MM.1S (cell line): Measurements from ENCODE around the gene PFN3.

Source experiments
- DNase-seq: peaks from one replicate; pipeline ENCODE4 v3.0.0-alpha.2; 2015
- H2AFZ ChIP-seq: fragments of 300-600 bp; sonication (generic); 2 replicates; pipeline ENCODE4 v1.6.0; 2016; ENCODE audit warnings: antibody characterized with exemption, low read length
- H3F3A ChIP-seq: fragments of 300-600 bp; sonication (generic); 2 replicates; pipeline ENCODE4 v1.6.1; 2016; ENCODE audit warnings: mild to moderate bottlenecking, antibody characterized with exemption, low read length, moderate library complexity, mixed read lengths; ENCODE audit not compliant: insufficient read depth
- H3K27ac ChIP-seq: fragments of 300-600 bp; sonication (generic); 2 replicates; pipeline ENCODE4 v1.5.1; 2016; ENCODE audit warnings: mild to moderate bottlenecking, low read length
- H3K27me3 ChIP-seq: fragments of 300-600 bp; sonication (generic); replicated peaks from 2 replicates; pipeline ENCODE4 v1.6.0; 2016; ENCODE audit warnings: low read length; ENCODE audit not compliant: insufficient read depth
- H3K36me3 ChIP-seq: fragments of 300-600 bp; sonication (generic); replicated peaks from 2 replicates; pipeline ENCODE4 v1.6.1; 2016; ENCODE audit warnings: mild to moderate bottlenecking, low read length, mixed read lengths; ENCODE audit not compliant: insufficient read depth
- H3K4me1 ChIP-seq: fragments of 300-600 bp; sonication (generic); 2 replicates; pipeline ENCODE4 v1.6.1; 2016; ENCODE audit warnings: low read length, mixed read lengths
- H3K4me2 ChIP-seq: fragments of 300-600 bp; sonication (generic); 2 replicates; pipeline ENCODE4 v1.6.0; 2016; ENCODE audit warnings: low read depth, low read length
- H3K4me3 ChIP-seq: fragments of 300-600 bp; sonication (generic); 2 replicates; pipeline ENCODE4 v1.5.1; 2016; ENCODE audit warnings: low read length, mixed read lengths
- H3K79me2 ChIP-seq: fragments of 300-600 bp; sonication (generic); 2 replicates; pipeline ENCODE4 v1.6.1; 2016; ENCODE audit warnings: mixed run types, low read length, mixed read lengths
- H3K9ac ChIP-seq: fragments of 300-600 bp; sonication (generic); 2 replicates; pipeline ENCODE4 v1.6.1; 2016; ENCODE audit warnings: low read length, mixed read lengths
- H3K9me2 ChIP-seq: fragments of 300-600 bp; sonication (generic); replicated peaks from 2 replicates; pipeline ENCODE4 v1.6.1; 2016; ENCODE audit warnings: mild to moderate bottlenecking, low read length, mixed read lengths; ENCODE audit not compliant: insufficient read depth
- H3K9me3 ChIP-seq: fragments of 300-600 bp; sonication (generic); replicated peaks from 2 replicates; pipeline ENCODE4 v1.6.1; 2016; ENCODE audit warnings: mild to moderate bottlenecking, low read length, mixed read lengths; ENCODE audit not compliant: insufficient read depth
- H4K20me1 ChIP-seq: fragments of 300-600 bp; sonication (generic); 2 replicates; pipeline ENCODE4 v1.6.1; 2016; ENCODE audit warnings: mild to moderate bottlenecking, low read length, moderate library complexity, mixed read lengths; ENCODE audit not compliant: insufficient read depth
- CTCF ChIP-seq: fragments of 300-600 bp; sonication (generic); IDR thresholded peaks from 2 replicates; pipeline ENCODE4 v1.5.1; 2016; ENCODE audit warnings: antibody characterized with exemption, low read length, mixed read lengths
- EZH2 ChIP-seq: fragments of 300-600 bp; sonication (generic); optimal IDR thresholded peaks from 2 replicates; pipeline ENCODE3; 2017; ENCODE audit warnings: low read depth, mild to moderate bottlenecking, antibody characterized with exemption, low read length, mixed read lengths
- EZH2phosphoT487 ChIP-seq: fragments of 300-600 bp; sonication (generic); IDR thresholded peaks from 2 replicates; pipeline ENCODE4 v1.6.1; 2018; ENCODE audit warnings: antibody characterized with exemption, low read length

Gene PFN3

GRCh38 chr5:177372034-177372896, 28.2 kb downstream of the PFN3 start:
- DNase-seq: no peak
- no peak overlapping the region for H2AFZ ChIP-seq
- H3K36me3 ChIP-seq: no peaks in the 10 kb centered on the region
- no peaks in the 10 kb centered on the region for H3K9me3 ChIP-seq
- TF ChIP-seq CTCF: no peak
- no peak for TF ChIP-seq EZH2phosphoT487
- no peak for TF ChIP-seq EZH2
- H4K20me1 ChIP-seq: no peaks in the 10 kb centered on the region
- no peak overlapping the region for H3K27ac ChIP-seq
- peaks cover 18% of the 10 kb centered on the region for H3F3A ChIP-seq
- H3K9me2 ChIP-seq: no peaks in the 10 kb centered on the region
- peak overlapping the region; percentile 80; the same call in 1 of the 2 replicates for H3K4me2 ChIP-seq
- H3K79me2 ChIP-seq: no peaks in the 10 kb centered on the region
- H3K9ac ChIP-seq: no peak overlapping the region
- peaks cover 35% of the 10 kb centered on the region for H3K4me1 ChIP-seq
- no peak overlapping the region for H3K4me3 ChIP-seq
- no peaks in the 10 kb centered on the region for H3K27me3 ChIP-seq

DNA sequence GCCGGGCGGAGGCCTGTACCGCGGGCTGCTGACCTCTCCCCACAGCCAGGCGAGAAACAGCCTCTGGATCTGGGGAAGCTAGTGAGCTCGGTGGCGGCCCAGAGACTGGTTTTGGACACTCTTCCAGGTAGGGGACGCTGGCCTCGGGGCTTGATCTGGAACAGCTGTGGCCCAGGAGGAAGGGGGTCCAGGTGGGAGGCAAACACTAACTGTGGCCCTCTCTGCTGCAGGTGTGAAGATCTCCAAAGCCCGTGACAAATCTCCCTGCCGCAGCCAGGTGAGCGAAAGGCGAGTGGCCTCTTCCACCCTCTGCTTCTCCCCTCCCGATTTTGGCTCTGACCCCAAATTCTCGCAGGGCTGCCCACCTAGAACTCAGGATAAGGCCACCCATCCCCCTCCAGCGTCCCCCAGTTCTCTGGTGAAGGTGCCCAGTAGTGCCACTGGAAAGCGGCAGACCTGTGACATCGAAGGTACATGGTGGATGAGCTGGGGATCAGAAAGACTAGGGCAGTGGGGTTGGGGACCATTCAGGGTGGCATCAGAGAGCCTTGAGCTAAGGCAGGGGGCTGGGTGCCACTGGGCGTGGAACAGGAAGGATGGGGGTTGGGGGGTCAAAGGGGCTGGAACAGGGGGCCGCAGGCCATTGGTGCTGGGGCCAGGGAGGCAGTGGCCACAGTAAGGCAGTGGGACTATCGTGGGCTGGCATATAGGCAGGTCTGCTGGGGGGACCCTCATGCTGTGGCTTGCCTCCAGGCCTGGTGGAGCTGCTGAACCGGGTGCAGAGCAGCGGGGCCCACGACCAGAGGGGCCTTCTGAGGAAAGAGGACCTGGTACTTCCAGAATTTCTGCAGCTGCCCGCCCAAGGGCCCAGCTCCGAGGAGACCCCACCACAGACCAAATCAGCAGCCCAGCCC, 29.1 kb downstream of the PFN3 start:
- Histone ChIP-seq H3K79me2 (no peaks in the 10 kb centered on the region), H3K36me3 (no peaks in the 10 kb centered on the region), H3K27me3 (no peaks in the 10 kb centered on the region), H3K4me1 (peaks cover 35% of the 10 kb centered on the region), H3K4me2 (peak overlapping the region; percentile 80), H4K20me1 (no peaks in the 10 kb centered on the region), H3K9ac (peak overlapping the region; percentile 55; the same call in 1 of the 2 replicates), H3K9me3 (no peaks in the 10 kb centered on the region), H2AFZ (no peak overlapping the region), H3K4me3 (peak overlapping the region; percentile 69), H3K9me2 (no peaks in the 10 kb centered on the region), H3F3A (peaks cover 18% of the 10 kb centered on the region), H3K27ac (no peak overlapping the region)
- TF ChIP-seq CTCF (no peak), EZH2phosphoT487 (no peak), EZH2 (no peak)
- DNase-seq: no peak

- Histone ChIP-seq H3K4me2 (peak overlapping the region; percentile 50), H3K27me3 (no peaks in the 10 kb centered on the region), H3K4me3 (peak overlapping the region; percentile 69; the same call in 1 of the 2 replicates), H3F3A (peaks cover 18% of the 10 kb centered on the region), H3K79me2 (no peaks in the 10 kb centered on the region), H3K9me3 (no peaks in the 10 kb centered on the region), H4K20me1 (no peaks in the 10 kb centered on the region), H3K27ac (peak overlapping the region; percentile 39; the same call in 1 of the 2 replicates), H2AFZ (no peak overlapping the region), H3K36me3 (no peaks in the 10 kb centered on the region), H3K9me2 (no peaks in the 10 kb centered on the region), H3K9ac (0 out of 2 replicates have a peak overlapping the region, but pooled peaks have one; percentile 13), H3K4me1 (peaks cover 35% of the 10 kb centered on the region)
- TF ChIP-seq CTCF (peak; percentile 54), EZH2phosphoT487 (no peak), EZH2 (no peak)
- DNase-seq: peak; percentile 93
Observed at GRCh38 chr5:177370488-177371119, 29.9 kb downstream of the PFN3 start.
